ENCODE data around the gene TOM1.

- TF ChIP-seq CTCF (IDR thresholded peaks at IDR 0.05) (no peak), EP300 (IDR thresholded peaks at IDR 0.05) (no peak)
These were observed 92.7 kb downstream of the TOM1 start for GRCh38 chr22:35392357-35392756.

Data from tibial nerve (tissue), 4 donors.